HT1080 (cell line): ENCODE results near the gene FBLL1. TPM values are rescaled to one million over a fixed set of nuclear protein-coding genes. Genes with fewer than 3 reads are reported as not detected.
A peak's percentile ranks its signal among the peaks of the same experiment; 100 is the strongest.
"Not testable (repeated sequence)": the region's sequence is repeated elsewhere in the genome, so short reads cannot be mapped to it uniquely, and the experiment has no call there.

Experiments
- DNase-seq: peaks from one replicate; pipeline ENCODE4 v3.0.0-alpha.2; 2015; ENCODE audit warnings: low read depth
- polyA plus RNA-seq, 2 experiments: library from polyadenylated mRNA; depleted of rRNA; stranded (reverse); fragments of >200 nt; gene quantifications; 2 replicates each; pipeline ENCODE4 v1.2.3, GENCODE V29; 2015
- total RNA-seq: library from RNA; depleted of rRNA; stranded (reverse); fragments of >200 nt; shearing (Covaris generic); gene quantifications from 2 replicates; pipeline ENCODE4 v1.2.3, GENCODE V29; 2014; rRNA removed

Gene FBLL1
- total RNA-seq, result not detected in 2 replicates
- not detected in 2 replicates for polyA plus RNA-seq (2015; cell fraction: cytosol; rRNA removed)
- polyA plus RNA-seq (2015; cell fraction: nucleus; rRNA removed), result not detected in 2 replicates

DNA sequence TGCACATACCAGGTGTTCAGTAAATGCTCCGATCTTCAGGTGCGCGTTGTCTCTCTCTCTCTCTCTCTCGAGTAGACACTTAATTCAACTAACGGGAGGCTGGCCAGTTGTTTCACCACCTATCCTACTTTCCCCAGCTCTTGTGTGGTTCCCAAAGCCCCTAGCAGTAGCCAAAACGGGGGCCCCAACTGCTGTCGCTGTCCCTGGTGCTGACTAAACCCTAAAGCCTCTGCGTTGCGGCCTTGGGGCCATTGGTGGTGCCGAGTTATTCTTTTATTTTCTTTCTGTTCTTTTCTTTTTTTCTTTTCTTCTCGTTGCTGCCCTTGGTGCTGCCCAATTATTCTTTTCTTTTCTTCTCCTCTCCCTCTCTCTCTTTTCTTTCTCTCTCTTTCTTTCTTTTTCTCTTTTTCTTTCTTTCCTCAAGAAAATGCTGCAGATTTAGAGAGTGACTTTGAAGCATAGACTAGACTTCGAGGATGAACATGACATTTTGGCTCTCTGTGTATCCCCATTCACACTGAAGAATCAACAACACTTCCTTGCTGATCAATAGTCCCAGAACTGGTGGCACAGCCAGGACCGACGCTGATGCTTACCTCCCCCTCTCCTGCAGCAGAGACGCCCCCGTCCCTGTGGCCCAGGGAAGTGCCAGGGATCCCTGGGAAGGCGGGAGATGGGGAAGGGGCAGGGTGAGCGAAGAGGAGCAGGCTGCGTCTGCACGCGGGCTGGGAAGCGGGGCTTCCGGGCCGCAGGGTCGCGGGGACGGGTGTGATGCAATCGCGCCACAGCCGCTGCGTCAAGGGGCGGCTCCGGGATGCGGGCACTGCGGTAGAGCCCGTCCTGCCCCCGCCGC, at the start of gene FBLL1:
FBLL1 (plus strand) TSS at position 785 of the 853 bp plus-strand sequence. CDS start 200 bp downstream, outside the sequence.
- no peak for DNase-seq

DNA sequence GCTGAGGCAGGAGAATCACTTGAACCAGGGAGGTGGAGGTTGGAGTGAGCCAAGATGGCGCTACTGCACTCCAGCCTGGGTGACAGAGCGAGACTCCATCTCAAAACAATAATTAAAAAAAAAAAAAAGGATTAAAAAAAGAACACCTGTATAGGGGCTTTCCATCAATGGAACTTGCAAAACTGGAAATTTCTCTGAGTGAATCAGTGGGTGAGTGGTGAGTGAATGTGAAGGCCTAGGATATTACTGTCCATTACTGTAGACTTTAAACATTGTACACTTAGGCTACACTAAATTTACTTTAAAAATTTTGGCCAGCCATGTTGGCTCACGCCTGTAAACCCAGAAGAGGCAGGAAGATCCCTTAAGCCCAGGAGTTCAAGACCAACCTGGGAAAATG, 48.5 kb upstream of the FBLL1 start:
- no peak for DNase-seq

DNA sequence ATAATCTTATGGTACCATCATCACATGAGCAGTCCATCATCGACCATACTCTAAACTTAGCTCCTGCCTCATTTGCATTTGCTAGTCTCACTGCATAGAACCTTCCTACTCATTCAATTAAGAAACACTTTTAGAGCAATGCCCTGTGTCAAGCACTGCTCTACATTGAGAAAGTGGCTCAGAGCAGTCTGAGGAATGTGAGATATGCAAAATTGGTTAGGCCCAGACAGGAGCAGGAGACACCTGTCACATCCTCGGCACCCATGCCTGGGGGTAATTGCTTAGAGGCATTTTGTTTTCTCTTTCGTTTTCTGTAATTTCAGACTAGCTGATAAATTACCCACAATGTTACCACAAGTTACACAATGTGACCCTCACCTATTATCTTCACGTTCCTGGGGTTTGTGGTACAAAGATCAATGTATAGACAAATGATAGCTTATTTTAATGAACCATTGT, 47.7 kb upstream of the FBLL1 start:
- no peak for DNase-seq

DNA sequence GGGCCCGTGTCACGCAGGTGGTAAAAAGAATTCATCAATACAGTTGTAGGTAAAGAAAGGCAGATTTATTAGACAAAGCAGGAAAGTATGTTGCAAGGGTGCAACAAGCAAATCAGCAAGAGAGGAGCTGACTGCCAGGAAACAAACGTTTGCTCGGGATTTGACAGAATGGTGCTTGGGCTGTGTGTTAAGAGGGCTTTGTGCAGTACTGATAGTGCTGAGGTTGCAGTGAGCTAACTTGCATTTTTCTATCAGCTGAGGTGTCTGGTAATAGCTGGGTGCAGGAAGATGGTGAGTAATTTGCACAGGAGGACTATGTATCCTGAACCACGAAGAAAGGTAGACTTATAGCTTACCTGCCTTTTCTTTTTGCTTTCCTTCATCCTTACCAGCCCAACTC, 46.7 kb upstream of the FBLL1 start:
- DNase-seq, result no peak

GRCh38 chr5:168486136-168486879, 42.8 kb upstream of the FBLL1 start, which contains the start of gene RARS1:
Gene RARS1, plus strand, starts transcription at chr5:168486471. Its CDS starts 28 bp downstream, at chr5:168486499.
- DNase-seq, result peak; percentile 90

- DNase-seq, result no peak
Measured at GRCh38 chr5:168489059-168489458, 40.0 kb upstream of the FBLL1 start.

GRCh38 chr5:168494057-168494555, 35.0 kb upstream of the FBLL1 start:
- no peak for DNase-seq

GRCh38 chr5:168502563-168503237, 26.4 kb upstream of the FBLL1 start:
- DNase-seq, result no peak

DNA sequence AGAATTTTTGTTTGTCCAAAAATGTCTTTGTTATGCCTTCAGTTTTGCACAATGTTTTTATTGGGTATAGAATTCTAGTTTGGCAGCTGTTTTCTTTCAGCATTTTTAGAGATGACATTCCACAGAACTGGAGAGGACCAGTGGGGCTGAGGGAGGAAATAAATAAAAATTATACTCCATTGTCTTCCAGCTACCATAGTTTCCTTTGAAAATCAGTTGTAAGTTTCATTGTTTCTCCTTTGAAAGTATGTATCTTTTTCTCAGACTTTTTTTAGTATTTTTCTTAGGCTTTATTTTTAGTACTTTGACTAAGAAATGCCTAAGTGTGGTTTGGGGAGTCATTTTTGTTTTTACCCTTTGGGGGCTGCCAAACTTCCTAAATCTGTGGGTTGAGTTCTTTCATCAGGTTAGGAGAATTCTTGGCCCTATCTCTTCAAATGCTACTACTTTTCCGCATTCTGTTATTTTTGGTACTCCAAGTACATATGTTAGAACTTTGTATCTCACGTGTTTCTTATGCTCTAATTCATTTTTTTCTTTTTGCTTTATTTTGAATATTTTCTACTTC, 15.2 kb upstream of the FBLL1 start:
- no peak for DNase-seq

GRCh38 chr5:168525856-168526255, 3.2 kb upstream of the FBLL1 start:
- no peak for DNase-seq

- DNase-seq, result no peak
Measured at GRCh38 chr5:168527756-168528295, 1.3 kb upstream of the FBLL1 start.

- DNase-seq, result no peak
Measured at GRCh38 chr5:168529374-168530234, 499 bp downstream of the FBLL1 start.

DNA sequence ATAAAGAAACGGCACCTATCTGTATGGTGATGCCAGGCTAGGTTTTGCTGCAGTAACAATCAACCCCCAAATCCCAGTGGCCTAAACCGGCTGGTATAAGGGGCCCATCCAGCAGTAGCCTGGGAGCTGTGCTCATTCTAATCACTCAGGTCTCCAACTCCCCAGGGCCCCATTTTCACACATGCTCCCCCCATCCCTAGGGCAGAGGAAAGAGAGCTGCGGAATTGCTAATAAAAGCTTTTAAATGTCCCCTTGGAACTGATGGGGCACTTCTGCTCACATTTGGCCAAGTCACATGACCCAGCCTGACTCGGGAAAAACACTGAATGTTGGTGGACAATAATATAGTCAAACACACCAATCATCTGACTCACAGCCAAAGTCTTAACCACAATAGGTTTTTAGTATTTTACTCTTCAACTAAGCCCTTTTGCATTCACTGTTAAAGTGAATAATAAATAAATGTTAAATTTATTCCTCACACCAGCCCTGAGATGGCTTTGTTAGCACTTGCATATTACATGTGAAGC, 1.6 kb downstream of the FBLL1 start:
- DNase-seq, result no peak

DNA sequence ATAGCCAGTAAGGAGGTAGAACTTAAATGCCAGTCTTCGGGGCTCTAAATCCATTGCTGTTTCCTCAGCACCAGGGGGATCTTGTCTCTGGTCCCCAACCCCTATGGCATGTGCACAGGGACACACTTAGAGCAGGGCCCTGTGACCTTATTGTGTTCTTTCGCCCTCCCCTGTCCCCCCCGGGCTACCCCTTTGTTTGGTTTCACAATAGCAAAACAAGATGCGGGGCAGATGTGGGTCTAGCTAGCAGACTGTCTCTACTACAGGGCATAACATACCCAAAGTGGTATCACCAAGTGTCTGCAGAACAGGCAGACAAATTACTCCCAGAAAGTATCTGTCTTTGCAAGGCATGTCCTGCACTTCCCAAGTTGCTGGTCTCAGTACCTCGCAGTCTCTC, 2.1 kb downstream of the FBLL1 start:
- DNase-seq, result no peak

DNA sequence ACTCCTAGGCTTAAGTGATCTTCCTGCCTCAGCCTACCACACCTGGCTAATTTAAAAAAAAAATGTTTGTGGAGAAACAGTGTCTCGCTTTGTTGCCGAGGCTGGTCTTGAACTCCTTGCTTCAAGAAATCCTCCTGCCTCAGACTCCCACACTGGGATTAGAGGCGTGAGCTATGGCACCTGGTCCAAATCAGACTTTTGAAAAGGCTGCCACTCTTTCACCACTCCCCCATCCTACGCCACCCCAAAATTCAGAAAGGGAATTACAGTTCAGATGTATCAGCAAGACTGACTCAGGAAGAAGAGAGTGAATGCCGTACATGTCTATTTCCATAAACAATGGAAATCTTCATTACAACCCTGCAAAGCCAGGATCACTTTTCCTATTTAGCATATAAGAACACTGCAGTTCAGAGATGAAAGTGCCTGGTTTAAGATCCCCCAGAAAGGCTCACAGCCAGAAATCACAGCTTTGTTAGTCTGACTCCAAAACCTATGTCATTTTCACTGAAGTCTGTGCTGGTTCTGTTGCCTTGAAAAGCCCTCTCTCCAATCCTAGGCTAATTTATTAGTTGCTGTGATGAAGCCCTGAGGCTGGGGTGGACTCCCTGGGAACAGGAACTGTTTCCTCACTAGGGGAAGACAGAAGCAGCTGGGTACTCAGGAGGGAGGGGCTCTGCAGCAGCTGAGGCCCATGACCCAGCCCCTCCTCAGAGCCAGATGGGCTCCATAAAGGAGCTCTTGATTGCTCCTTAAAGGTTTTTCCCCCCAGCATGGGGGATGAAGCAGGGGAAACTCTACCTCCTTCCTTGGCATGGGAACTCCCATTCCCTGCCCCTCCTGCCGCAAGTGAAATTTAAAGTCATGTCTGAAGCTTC, 3.1 kb downstream of the FBLL1 start:
- DNase-seq, result no peak

GRCh38 chr5:168534351-168534750, 5.2 kb downstream of the FBLL1 start:
- not testable (repeated sequence) for DNase-seq

- no peak for DNase-seq
Measured at GRCh38 chr5:168537176-168537575, 8.1 kb downstream of the FBLL1 start.

- no peak for DNase-seq
Measured at GRCh38 chr5:168549554-168549953, 20.4 kb downstream of the FBLL1 start.
